Upper lobe of left lung (tissue), 6 donors: ENCODE results near the gene GLI1. TPM values are rescaled to one million over a fixed set of nuclear protein-coding genes. Genes with fewer than 3 reads are reported as not detected.

Experiments used
- ATAC-seq, 2 donors: fragments of 200-7000 bp; cut with Tn5 transposase; one replicate each; pipeline ENCODE4 v1.9.1; 2022; ENCODE audit warnings: mild to moderate bottlenecking in 2 of 2, moderate library complexity in 2 of 2; ENCODE audit not compliant: low FRiP score in 2 of 2
- DNase-seq, 2 donors: peaks; one replicate each; pipeline ENCODE4 v3.0.0-alpha.2; 2019 to 2020
- H3K27ac ChIP-seq, 4 donors: fragments of 200-600 bp; sonication (generic); one replicate each; pipeline ENCODE4 v1.5.1; 2016 to 2019
- H3K27me3 ChIP-seq, 4 donors: fragments of 200-600 bp; sonication (generic); one replicate each; pipeline ENCODE4 v1.5.1; 2017 to 2019
- H3K36me3 ChIP-seq, 4 donors: fragments of 200-600 bp; sonication (generic); one replicate each; pipeline ENCODE4 v1.5.1; 2016 to 2019
- H3K4me1 ChIP-seq, 4 donors: fragments of 200-600 bp; sonication (generic); one replicate each; pipeline ENCODE4 v1.5.1; 2018 to 2019
- H3K4me3 ChIP-seq, 4 donors: fragments of 200-600 bp; sonication (generic); one replicate each; pipeline ENCODE4 v1.5.1; 2017 to 2019; ENCODE audit warnings: mild to moderate bottlenecking in 2 of 4, moderate library complexity in 1 of 4
- H3K9me3 ChIP-seq, 4 donors: fragments of 200-600 bp; sonication (generic); one replicate each; pipeline ENCODE4 v1.5.1; 2018 to 2019
- EP300 ChIP-seq, 4 donors: sonication (generic); formaldehyde crosslinking; IDR thresholded peaks; one replicate each; pipeline ENCODE4 v1.5.1; 2017; ENCODE audit warnings: antibody characterized with exemption in 4 of 4, control low read depth in 2 of 4
- POLR2A ChIP-seq, 4 donors: fragments of 450-650 bp; IDR thresholded peaks; one replicate each; pipeline ENCODE4 v1.5.1; 2016 to 2017; ENCODE audit warnings: antibody characterized with exemption in 4 of 4, mild to moderate bottlenecking in 2 of 4
- POLR2AphosphoS5 ChIP-seq, 2 donors: sonication (generic); formaldehyde crosslinking; IDR thresholded peaks; one replicate each; pipeline ENCODE4 v1.5.1; 2017; ENCODE audit warnings: antibody characterized with exemption in 2 of 2
- WGBS, 2 donors: methylation state at CpG; one replicate each; pipeline ENCODE4 v1.1.5; 2017 to 2018; 5-methylcytosine and 5-hydroxymethylcytosine counted together
- total RNA-seq, 6 donors: library from RNA; depleted of rRNA in 4 of 6; stranded (reverse); fragments of >200 nt in 4 of 6; gene quantifications; one replicate each; pipeline versions ENCODE4 v1.1.0 to v1.2.1, GENCODE V29; 2016 to 2021
- TF ChIP-seq, protein P1 (sequence below), 6 experiments: fragments of 450-650 bp in 4 of 6; fragments of 200-600 bp in 2 of 6; sonication (generic) in 2 of 6; IDR thresholded peaks; one replicate each; pipeline ENCODE4 v1.5.1; 2016 to 2019; ENCODE audit warnings: antibody characterized with exemption in 6 of 6
- donor health status: DM: no; HTN: no; CAD: no; lungs with moderate emphysema.
- donor health status: DM: no; HTN: yes; CAD: no; lungs with severe emphysema.

Gene GLI1
- total RNA-seq, 6 donors from 2014 or later: 0.69 to 3.0 (median 1.5) TPM; not detected in 2

GRCh38 chr12:57483466-57483865, 23.9 kb downstream of the GLI1 start:
- Histone ChIP-seq H3K36me3 (no peaks in the 10 kb centered on the region), H3K9me3 (no peaks in the 10 kb centered on the region), H3K27me3 (no peaks in the 10 kb centered on the region), H3K4me1 (peaks cover 6 to 15% (median 9%) of the 10 kb centered on the region in 4 donors), H3K4me3 (no peak overlapping the region), H3K27ac (no peak overlapping the region)
- TF ChIP-seq POLR2A (IDR thresholded peaks at IDR 0.05) (no peak), POLR2AphosphoS5 (IDR thresholded peaks at IDR 0.05) (no peak), EP300 (IDR thresholded peaks at IDR 0.05) (no peak)
- TF ChIP-seq, protein P1, sequence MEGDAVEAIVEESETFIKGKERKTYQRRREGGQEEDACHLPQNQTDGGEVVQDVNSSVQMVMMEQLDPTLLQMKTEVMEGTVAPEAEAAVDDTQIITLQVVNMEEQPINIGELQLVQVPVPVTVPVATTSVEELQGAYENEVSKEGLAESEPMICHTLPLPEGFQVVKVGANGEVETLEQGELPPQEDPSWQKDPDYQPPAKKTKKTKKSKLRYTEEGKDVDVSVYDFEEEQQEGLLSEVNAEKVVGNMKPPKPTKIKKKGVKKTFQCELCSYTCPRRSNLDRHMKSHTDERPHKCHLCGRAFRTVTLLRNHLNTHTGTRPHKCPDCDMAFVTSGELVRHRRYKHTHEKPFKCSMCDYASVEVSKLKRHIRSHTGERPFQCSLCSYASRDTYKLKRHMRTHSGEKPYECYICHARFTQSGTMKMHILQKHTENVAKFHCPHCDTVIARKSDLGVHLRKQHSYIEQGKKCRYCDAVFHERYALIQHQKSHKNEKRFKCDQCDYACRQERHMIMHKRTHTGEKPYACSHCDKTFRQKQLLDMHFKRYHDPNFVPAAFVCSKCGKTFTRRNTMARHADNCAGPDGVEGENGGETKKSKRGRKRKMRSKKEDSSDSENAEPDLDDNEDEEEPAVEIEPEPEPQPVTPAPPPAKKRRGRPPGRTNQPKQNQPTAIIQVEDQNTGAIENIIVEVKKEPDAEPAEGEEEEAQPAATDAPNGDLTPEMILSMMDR (IDR thresholded peaks at IDR 0.05): no peak
- WGBS, 2 donors: 59 to 67% methylated on average over 5 of the region's 5 CpGs
- no peak for DNase-seq
- no peak for ATAC-seq

GRCh38 chr12:57485695-57486094, 26.1 kb downstream of the GLI1 start:
- Histone ChIP-seq H3K27me3 (no peaks in the 10 kb centered on the region), H3K9me3 (no peaks in the 10 kb centered on the region), H3K4me3 (no peak overlapping the region), H3K36me3 (peaks cover 6 to 18% (median 10%) of the 10 kb centered on the region in 4 donors), H3K4me1 (peaks cover 12 to 20% (median 15%) of the 10 kb centered on the region in 4 donors), H3K27ac (no peak overlapping the region)
- no peak for DNase-seq
- no peak for ATAC-seq
- no peak for TF ChIP-seq POLR2A (IDR thresholded peaks at IDR 0.05)
- TF ChIP-seq, protein P1 (IDR thresholded peaks at IDR 0.05): no peak
- no peak for TF ChIP-seq EP300 (IDR thresholded peaks at IDR 0.05)
- TF ChIP-seq POLR2AphosphoS5 (IDR thresholded peaks at IDR 0.05): no peak

DNA sequence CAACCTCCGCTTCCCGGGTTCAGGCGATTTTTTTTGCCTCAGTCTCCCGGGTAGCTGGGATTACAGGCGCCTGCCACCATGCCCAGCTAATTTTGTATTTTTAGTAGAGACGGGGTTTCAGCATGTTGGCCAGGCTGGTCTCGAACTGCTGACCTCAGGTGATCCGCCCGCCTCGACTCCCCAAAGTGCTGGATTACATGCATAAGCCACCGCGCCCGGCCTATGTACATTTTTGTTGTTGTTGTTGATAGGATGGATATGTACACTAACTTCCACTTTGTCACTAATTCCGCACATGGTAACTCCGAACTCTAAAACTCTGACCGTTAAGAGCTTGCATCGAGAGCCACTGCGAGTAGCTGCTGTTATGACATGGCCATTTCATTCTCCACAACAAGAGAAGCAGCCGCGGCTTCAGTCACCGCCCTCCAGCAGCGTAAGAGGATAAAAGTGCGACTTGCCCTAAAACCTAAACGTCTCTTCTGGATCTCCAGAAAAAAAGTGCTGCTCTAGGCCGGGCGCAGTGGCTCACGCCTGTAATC, 27.5 kb downstream of the GLI1 start:
- DNase-seq: no peak
- Histone ChIP-seq H3K27ac (peak overlapping the region in 2 of 4 donors; percentile 86 to 88), H3K36me3 (peaks cover 15 to 31% (median 24%) of the 10 kb centered on the region in 4 donors)

DNA sequence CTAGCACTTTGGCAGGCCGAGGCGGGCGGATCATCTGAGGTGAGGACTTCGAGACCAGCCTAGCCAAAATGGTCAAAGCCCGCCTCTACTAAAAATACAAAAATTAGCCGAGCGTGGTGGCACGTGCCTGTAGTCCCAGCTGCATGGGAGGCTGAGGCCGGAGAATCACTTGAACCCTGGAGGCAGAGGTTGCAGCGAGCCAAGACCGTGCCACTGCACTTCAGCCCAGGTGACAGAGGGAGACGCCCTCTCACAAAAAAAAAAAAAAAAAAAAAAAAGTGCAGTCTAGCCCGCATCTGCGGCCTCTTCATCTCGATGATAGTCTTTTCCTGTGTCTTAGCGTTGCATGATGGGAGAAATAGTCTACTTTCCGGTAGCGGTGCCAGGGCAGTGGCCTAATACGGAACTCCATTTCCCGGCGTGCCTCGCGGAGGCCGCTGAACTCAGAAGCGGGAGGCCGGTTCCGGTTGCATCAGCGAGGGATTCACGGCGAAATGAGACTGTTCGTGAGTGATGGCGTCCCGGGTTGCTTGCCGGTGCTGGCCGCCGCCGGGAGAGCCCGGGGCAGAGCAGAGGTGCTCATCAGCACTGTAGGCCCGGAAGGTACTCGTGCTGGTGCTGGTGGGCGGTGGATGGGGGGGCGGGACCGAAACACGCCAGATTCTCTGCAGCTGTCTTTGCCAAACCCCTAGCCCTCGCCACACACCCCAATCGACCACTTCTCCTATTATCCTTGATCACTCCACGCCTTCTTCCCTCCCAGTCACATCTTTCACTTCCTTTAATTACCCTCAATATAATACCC, 28.2 kb downstream of the GLI1 start, which contains the start of gene MARS1:
Gene MARS1 (plus strand): TSS at position 472 of the 805 bp plus-strand sequence. CDS start 23 bp downstream, at position 495.
- peaks cover 12 to 20% (median 15%) of the 10 kb centered on the region in 4 donors for H3K4me1 ChIP-seq
- ATAC-seq (peak; percentile 97 to 99), DNase-seq (peak; percentile 93 to 98)
- peak within 1 kb of the TSS; percentile 60 to 86 (median 78) for H3K4me3 ChIP-seq
- no peaks in the 10 kb centered on the region for H3K27me3 ChIP-seq
- no peaks in the 10 kb centered on the region for H3K9me3 ChIP-seq
- H3K27ac ChIP-seq: peak within 1 kb of the TSS; percentile 77 to 88 (median 84)
- 12 to 16% methylated on average over 31 to 47 of the region's 47 CpGs for WGBS, 2 donors
- H3K36me3 ChIP-seq: peaks cover 15 to 37% (median 29%) of the 10 kb centered on the region in 4 donors
- TF ChIP-seq POLR2AphosphoS5 (IDR thresholded peaks at IDR 0.05) (peak; percentile 90 to 92), POLR2A (IDR thresholded peaks at IDR 0.05) (peak in 2 of 4 donors; percentile 46 to 74), EP300 (IDR thresholded peaks at IDR 0.05) (peak in 1 of 4 donors; percentile 44)
- TF ChIP-seq, protein P1 (IDR thresholded peaks at IDR 0.05): peak in 2 of 6 experiments; percentile 25 to 27

More for the DNA sequence above, 27.5 kb downstream of the GLI1 start:
- Histone ChIP-seq H3K4me1 (peaks cover 12 to 20% (median 15%) of the 10 kb centered on the region in 4 donors), H3K9me3 (no peaks in the 10 kb centered on the region), H3K4me3 (peak overlapping the region in 3 of 4 donors; percentile 73 to 86 (median 84)), H3K27me3 (no peaks in the 10 kb centered on the region)
- WGBS, 2 donors: 91 to 94% methylated on average over 27 of the region's 27 CpGs
- TF ChIP-seq, protein P1 (IDR thresholded peaks at IDR 0.05): no peak
- no peak for TF ChIP-seq POLR2A (IDR thresholded peaks at IDR 0.05)
- TF ChIP-seq EP300 (IDR thresholded peaks at IDR 0.05): no peak
- TF ChIP-seq POLR2AphosphoS5 (IDR thresholded peaks at IDR 0.05): no peak
- ATAC-seq: no peak
